ENCODE data around the gene FBLIM1.
A peak's percentile ranks its signal among the peaks of the same experiment; 100 is the strongest.

The FBLIM1 gene

GRCh38 chr1:15739259-15739658, 19.3 kb upstream of the FBLIM1 start:
- Histone ChIP-seq H3K4me1 (ENCODE audit: control extremely low read depth in 1 of 4, control insufficient read depth in 4 of 4, insufficient read depth in 4 of 4, low read length in 3 of 4) (peaks cover 0 to 3% (median 1%) of the 10 kb centered on the region in 4 experiments), H3K4me3 (ENCODE audit: control insufficient read depth in 1 of 7, extremely low read depth in 1 of 7, insufficient read depth in 4 of 7, low read depth in 2 of 7, low read length in 6 of 7) (no peak overlapping the region), H3K9me3 (ENCODE audit: control extremely low read depth in 1 of 5, control insufficient read depth in 4 of 5, insufficient read depth in 2 of 5, low read depth in 1 of 5, low read length in 4 of 5) (no peaks in the 10 kb centered on the region), H3K27ac (ENCODE audit: insufficient read depth in 1 of 2, low read depth in 1 of 2, low read length in 2 of 2, poor library complexity in 1 of 2, severe bottlenecking in 2 of 2) (no peak overlapping the region), H3K36me3 (ENCODE audit: control insufficient read depth in 4 of 4, insufficient read depth in 4 of 4, low read length in 3 of 4) (peaks cover 0 to 9% (median 3%) of the 10 kb centered on the region in 4 experiments), H3K27me3 (replicated peaks in 2 of 5; ENCODE audit: control insufficient read depth in 4 of 5, insufficient read depth in 5 of 5, low read length in 4 of 5) (no peaks in the 10 kb centered on the region)
- WGBS (ENCODE audit: insufficient coverage) = over 99% methylated on average over 16 of the region's 16 CpGs
- POLR2A ChIA-PET = interaction anchor here (0.5 kb wide), 1 partner anchor 15 kb away, joined by 4 read pairs; no protein-coding TSS in a partner anchor
- no peak for DNase-seq
- CTCF ChIA-PET = interaction anchor here (0.9 to 6.9 kb wide), 5 partner anchors 10 to 145 kb away, joined by 3 to 69 read pairs (median 4); no protein-coding TSS in a partner anchor

GRCh38 chr1:15739745-15740144, 18.9 kb upstream of the FBLIM1 start:
- POLR2A ChIA-PET = interaction anchor here (0.5 kb wide), 1 partner anchor 16 kb away, joined by 4 read pairs; no protein-coding TSS in a partner anchor
- no peak for DNase-seq
- no peak overlapping the region for H3K4me3 ChIP-seq (ENCODE audit: control insufficient read depth in 1 of 7, extremely low read depth in 1 of 7, insufficient read depth in 4 of 7, low read depth in 2 of 7, low read length in 6 of 7)
- H3K27me3 ChIP-seq (replicated peaks in 2 of 5; ENCODE audit: control insufficient read depth in 4 of 5, insufficient read depth in 5 of 5, low read length in 4 of 5) = no peaks in the 10 kb centered on the region
- CTCF ChIA-PET = interaction anchor here (0.6 to 6.9 kb wide), 6 partner anchors 10 to 145 kb away, joined by 3 to 69 read pairs (median 4); no protein-coding TSS in a partner anchor
- H3K27ac ChIP-seq (ENCODE audit: insufficient read depth in 1 of 2, low read depth in 1 of 2, low read length in 2 of 2, poor library complexity in 1 of 2, severe bottlenecking in 2 of 2) = no peak overlapping the region
- H3K36me3 ChIP-seq (ENCODE audit: control insufficient read depth in 4 of 4, insufficient read depth in 4 of 4, low read length in 3 of 4) = peaks cover 0 to 4% (median 1%) of the 10 kb centered on the region in 4 experiments
- H3K4me1 ChIP-seq (ENCODE audit: control extremely low read depth in 1 of 4, control insufficient read depth in 4 of 4, insufficient read depth in 4 of 4, low read length in 3 of 4) = peaks cover 0 to 3% (median 1%) of the 10 kb centered on the region in 4 experiments
- H3K9me3 ChIP-seq (ENCODE audit: control extremely low read depth in 1 of 5, control insufficient read depth in 4 of 5, insufficient read depth in 2 of 5, low read depth in 1 of 5, low read length in 4 of 5) = no peaks in the 10 kb centered on the region
- WGBS (ENCODE audit: insufficient coverage) = 96% methylated on average over 7 of the region's 7 CpGs

GRCh38 chr1:15740924-15741850, 17.4 kb upstream of the FBLIM1 start:
- POLR2A ChIA-PET = no interaction called here
- CTCF ChIA-PET = interaction anchor here (0.6 to 6.9 kb wide), 10 partner anchors 8 to 153 kb away, joined by 3 to 69 read pairs (median 4); no protein-coding TSS in a partner anchor

GRCh38 chr1:15742339-15742801, 16.2 kb upstream of the FBLIM1 start, which contains the start of gene TMEM82:
TMEM82 (plus strand) TSS chr1:15742499; CDS start chr1:15742560, 61 bp downstream.
- Histone ChIP-seq H3K27me3 (replicated peaks in 2 of 5; ENCODE audit: control insufficient read depth in 4 of 5, insufficient read depth in 5 of 5, low read length in 4 of 5) (no peaks in the 10 kb centered on the region), H3K36me3 (ENCODE audit: control insufficient read depth in 4 of 4, insufficient read depth in 4 of 4, low read length in 3 of 4) (no peaks in the 10 kb centered on the region), H3K4me3 (ENCODE audit: control insufficient read depth in 1 of 7, extremely low read depth in 1 of 7, insufficient read depth in 4 of 7, low read depth in 2 of 7, low read length in 6 of 7) (no peak within 1 kb of the TSS), H3K9me3 (ENCODE audit: control extremely low read depth in 1 of 5, control insufficient read depth in 4 of 5, insufficient read depth in 2 of 5, low read depth in 1 of 5, low read length in 4 of 5) (no peaks in the 10 kb centered on the region), H3K4me1 (ENCODE audit: control extremely low read depth in 1 of 4, control insufficient read depth in 4 of 4, insufficient read depth in 4 of 4, low read length in 3 of 4) (peaks cover 0 to 3% (median 0%) of the 10 kb centered on the region in 4 experiments), H3K27ac (ENCODE audit: insufficient read depth in 1 of 2, low read depth in 1 of 2, low read length in 2 of 2, poor library complexity in 1 of 2, severe bottlenecking in 2 of 2) (no peak within 1 kb of the TSS)
- DNase-seq = no peak
- WGBS (ENCODE audit: insufficient coverage) = 67% methylated on average over 12 of the region's 14 CpGs
- CTCF ChIA-PET = interaction anchor here (2.0 to 6.9 kb wide), 2 partner anchors 139 to 148 kb away, joined by 8 to 69 read pairs; no protein-coding TSS in a partner anchor
- POLR2A ChIA-PET = no interaction called here

More at GRCh38 chr1:15740924-15741850, 17.4 kb upstream of the FBLIM1 start:
- Histone ChIP-seq H3K4me1 (ENCODE audit: control extremely low read depth in 1 of 4, control insufficient read depth in 4 of 4, insufficient read depth in 4 of 4, low read length in 3 of 4) (peaks cover 0 to 3% (median 0%) of the 10 kb centered on the region in 4 experiments), H3K27me3 (replicated peaks in 2 of 5; ENCODE audit: control insufficient read depth in 4 of 5, insufficient read depth in 5 of 5, low read length in 4 of 5) (no peaks in the 10 kb centered on the region), H3K9me3 (ENCODE audit: control extremely low read depth in 1 of 5, control insufficient read depth in 4 of 5, insufficient read depth in 2 of 5, low read depth in 1 of 5, low read length in 4 of 5) (no peaks in the 10 kb centered on the region), H3K36me3 (ENCODE audit: control insufficient read depth in 4 of 4, insufficient read depth in 4 of 4, low read length in 3 of 4) (no peaks in the 10 kb centered on the region), H3K27ac (ENCODE audit: insufficient read depth in 1 of 2, low read depth in 1 of 2, low read length in 2 of 2, poor library complexity in 1 of 2, severe bottlenecking in 2 of 2) (no peak overlapping the region), H3K4me3 (ENCODE audit: control insufficient read depth in 1 of 7, extremely low read depth in 1 of 7, insufficient read depth in 4 of 7, low read depth in 2 of 7, low read length in 6 of 7) (no peak overlapping the region)
- WGBS (ENCODE audit: insufficient coverage) = 62% methylated on average over 23 of the region's 27 CpGs
- peak; percentile 39 to 66 (median 63) for DNase-seq

GRCh38 chr1:15744122-15744679, 14.4 kb upstream of the FBLIM1 start:
- no peaks in the 10 kb centered on the region for H3K36me3 ChIP-seq (ENCODE audit: control insufficient read depth in 4 of 4, insufficient read depth in 4 of 4, low read length in 3 of 4)
- H3K4me3 ChIP-seq (ENCODE audit: control insufficient read depth in 1 of 7, extremely low read depth in 1 of 7, insufficient read depth in 4 of 7, low read depth in 2 of 7, low read length in 6 of 7) = no peak overlapping the region
- H3K27ac ChIP-seq (ENCODE audit: insufficient read depth in 1 of 2, low read depth in 1 of 2, low read length in 2 of 2, poor library complexity in 1 of 2, severe bottlenecking in 2 of 2) = no peak overlapping the region
- WGBS (ENCODE audit: insufficient coverage) = 95% methylated on average over 25 of the region's 30 CpGs
- ChIA-PET POLR2A (no interaction called here), CTCF (no interaction called here)
- H3K4me1 ChIP-seq (ENCODE audit: control extremely low read depth in 1 of 4, control insufficient read depth in 4 of 4, insufficient read depth in 4 of 4, low read length in 3 of 4) = peaks cover 0 to 3% (median 0%) of the 10 kb centered on the region in 4 experiments
- no peaks in the 10 kb centered on the region for H3K9me3 ChIP-seq (ENCODE audit: control extremely low read depth in 1 of 5, control insufficient read depth in 4 of 5, insufficient read depth in 2 of 5, low read depth in 1 of 5, low read length in 4 of 5)
- no peak for DNase-seq
- H3K27me3 ChIP-seq (replicated peaks in 2 of 5; ENCODE audit: control insufficient read depth in 4 of 5, insufficient read depth in 5 of 5, low read length in 4 of 5) = no peaks in the 10 kb centered on the region

GRCh38 chr1:15747378-15747777, 11.2 kb upstream of the FBLIM1 start:
- ChIA-PET POLR2A (no interaction called here), CTCF (interaction anchor here (1.2 kb wide), 1 partner anchor 9 kb away, joined by 3 read pairs; no protein-coding TSS in a partner anchor)
- Histone ChIP-seq H3K9me3 (ENCODE audit: control extremely low read depth in 1 of 5, control insufficient read depth in 4 of 5, insufficient read depth in 2 of 5, low read depth in 1 of 5, low read length in 4 of 5) (no peaks in the 10 kb centered on the region), H3K4me3 (ENCODE audit: control insufficient read depth in 1 of 7, extremely low read depth in 1 of 7, insufficient read depth in 4 of 7, low read depth in 2 of 7, low read length in 6 of 7) (no peak overlapping the region), H3K4me1 (ENCODE audit: control extremely low read depth in 1 of 4, control insufficient read depth in 4 of 4, insufficient read depth in 4 of 4, low read length in 3 of 4) (peaks cover 0 to 2% (median 0%) of the 10 kb centered on the region in 4 experiments), H3K27me3 (replicated peaks in 2 of 5; ENCODE audit: control insufficient read depth in 4 of 5, insufficient read depth in 5 of 5, low read length in 4 of 5) (no peaks in the 10 kb centered on the region), H3K27ac (ENCODE audit: insufficient read depth in 1 of 2, low read depth in 1 of 2, low read length in 2 of 2, poor library complexity in 1 of 2, severe bottlenecking in 2 of 2) (no peak overlapping the region), H3K36me3 (ENCODE audit: control insufficient read depth in 4 of 4, insufficient read depth in 4 of 4, low read length in 3 of 4) (no peaks in the 10 kb centered on the region)
- no peak for DNase-seq
- WGBS (ENCODE audit: insufficient coverage) = 93% methylated on average over 6 of the region's 8 CpGs
